Suprapubic skin (tissue), 3 donors: ENCODE data around the gene PEX10.

Experiments used
- POLR2AphosphoS5 ChIP-seq, 3 donors: sonication (generic); formaldehyde crosslinking; IDR thresholded peaks; one replicate each; pipeline ENCODE4 v1.6.1; 2017; ENCODE audit warnings: antibody characterized with exemption in 3 of 3
- TF ChIP-seq, protein P1 (sequence below), 2 donors: fragments of 200-600 bp in 1 of 2; fragments of 450-650 bp in 1 of 2; sonication (generic) in 1 of 2; IDR thresholded peaks; one replicate each; pipeline ENCODE4 v1.5.1; 2016 to 2019; ENCODE audit warnings: antibody characterized with exemption in 2 of 2, mild to moderate bottlenecking in 1 of 2, moderate library complexity in 1 of 2

DNA sequence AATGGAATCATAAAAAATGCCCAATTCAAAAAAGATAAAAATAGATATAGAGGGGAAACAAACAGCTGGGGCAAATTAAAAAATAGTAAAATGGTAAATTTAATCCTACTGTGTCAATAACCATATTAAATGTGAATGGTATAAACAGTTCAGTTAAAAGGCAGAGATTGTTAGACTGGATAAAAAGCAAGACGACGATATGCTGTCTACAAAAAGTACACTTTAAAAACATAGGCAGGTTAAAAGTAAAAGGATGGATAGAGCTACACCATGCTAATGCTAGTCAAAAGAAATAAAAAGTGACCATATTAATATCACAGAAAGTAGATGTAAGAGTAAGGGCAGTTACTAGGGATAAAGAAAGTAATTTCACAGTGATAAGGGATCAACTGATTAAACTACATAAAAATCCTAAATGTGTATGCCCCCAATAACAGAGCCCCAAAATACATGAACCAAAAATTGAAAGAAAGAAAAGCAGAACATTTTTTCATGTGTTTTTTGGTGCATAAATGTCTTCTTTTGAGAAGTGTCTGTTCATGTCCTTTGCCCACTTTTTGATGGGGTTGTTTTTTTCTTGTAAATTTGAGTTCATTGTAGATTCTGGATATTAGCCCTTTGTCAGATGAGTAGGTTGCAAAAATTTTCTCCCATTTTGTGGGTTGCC lies 48.4 kb downstream of the PEX10 start:
- no peak for TF ChIP-seq POLR2AphosphoS5 (IDR thresholded peaks at IDR 0.05)
- TF ChIP-seq, protein P1, sequence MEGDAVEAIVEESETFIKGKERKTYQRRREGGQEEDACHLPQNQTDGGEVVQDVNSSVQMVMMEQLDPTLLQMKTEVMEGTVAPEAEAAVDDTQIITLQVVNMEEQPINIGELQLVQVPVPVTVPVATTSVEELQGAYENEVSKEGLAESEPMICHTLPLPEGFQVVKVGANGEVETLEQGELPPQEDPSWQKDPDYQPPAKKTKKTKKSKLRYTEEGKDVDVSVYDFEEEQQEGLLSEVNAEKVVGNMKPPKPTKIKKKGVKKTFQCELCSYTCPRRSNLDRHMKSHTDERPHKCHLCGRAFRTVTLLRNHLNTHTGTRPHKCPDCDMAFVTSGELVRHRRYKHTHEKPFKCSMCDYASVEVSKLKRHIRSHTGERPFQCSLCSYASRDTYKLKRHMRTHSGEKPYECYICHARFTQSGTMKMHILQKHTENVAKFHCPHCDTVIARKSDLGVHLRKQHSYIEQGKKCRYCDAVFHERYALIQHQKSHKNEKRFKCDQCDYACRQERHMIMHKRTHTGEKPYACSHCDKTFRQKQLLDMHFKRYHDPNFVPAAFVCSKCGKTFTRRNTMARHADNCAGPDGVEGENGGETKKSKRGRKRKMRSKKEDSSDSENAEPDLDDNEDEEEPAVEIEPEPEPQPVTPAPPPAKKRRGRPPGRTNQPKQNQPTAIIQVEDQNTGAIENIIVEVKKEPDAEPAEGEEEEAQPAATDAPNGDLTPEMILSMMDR (IDR thresholded peaks at IDR 0.05): no peak
